Pancreas (tissue), 10 donors: ENCODE data around the gene GULP1. TPM values are rescaled to one million over a fixed set of nuclear protein-coding genes. Genes with fewer than 3 reads are reported as not detected.

Source experiments
- ATAC-seq, 4 donors: fragments of 200-7000 bp; cut with Tn5 transposase; one replicate each; pipeline versions ENCODE4 v1.8.0 to v1.9.1; 2020; ENCODE audit warnings: mild to moderate bottlenecking in 4 of 4, moderate library complexity in 4 of 4
- DNase-seq, 6 donors: peaks; one replicate each; pipeline ENCODE4 v3.0.0-alpha.2; 2020
- FAIRE-seq: peaks from 2 replicates; lab custom pipeline; 2012; peaks lifted over from hg19 to GRCh38; lab: Jason Lieb, UNC
- H3K27ac ChIP-seq, 4 donors: fragments of 200-600 bp; sonication (generic); 1 replicate in 3 of 4; 2 replicates in 1 of 4; pipeline versions ENCODE4 v1.5.0 to v1.8.0; 2020
- H3K27me3 ChIP-seq, 4 donors: fragments of 200-600 bp; one replicate each; pipeline ENCODE4 v1.8.0; 2021
- H3K36me3 ChIP-seq, 3 donors: fragments of 200-600 bp; sonication (generic) in 1 of 3; one replicate each; pipeline versions ENCODE4 v1.5.0 to v1.8.0; 2020 to 2021
- H3K4me1 ChIP-seq, 3 donors: fragments of 200-600 bp; one replicate each; pipeline ENCODE4 v1.8.0; 2021
- H3K4me3 ChIP-seq, 4 donors: fragments of 200-600 bp; sonication (generic) in 2 of 4; one replicate each; pipeline versions ENCODE4 v1.5.0 to v1.8.0; 2020 to 2021
- H3K9me3 ChIP-seq, 4 donors: fragments of 200-600 bp; one replicate each; pipeline ENCODE4 v1.8.0; 2021
- WGBS, 2 donors: extraction: QIAGEN DNeasy Blood & Tissue Kit; methylation state at CpG; one replicate each; pipeline ENCODE4 v1.1.7; 2013; 5-methylcytosine and 5-hydroxymethylcytosine counted together
- intact Hi-C, 3 donors: fragments of 100-400 bp; cut with DNase I; formaldehyde crosslinking; loops; one replicate each; pipeline versions ENCODE4 v1.11.1 to v1.14.2; 2022
- polyA plus RNA-seq, 2 donors: library from polyadenylated mRNA; stranded (reverse); fragments of 200-250 nt; gene quantifications; one replicate each; pipeline ENCODE4 v1.2.3, GENCODE V29; 2013
- total RNA-seq, 6 donors: library from RNA; stranded (reverse); fragmentation: NEBNext Ultra II Directional in 4 of 6; extraction: Animal tissue kit (Norgen Biotek cat#: 25700) in 4 of 6; gene quantifications; one replicate each; pipeline versions ENCODE4 v1.2.1 to v1.2.4, GENCODE V29; 2021 to 2023
- TF ChIP-seq, protein P1 (sequence below), 4 donors: fragments of 200-600 bp; sonication (generic) in 3 of 4; IDR thresholded peaks; one replicate each; pipeline versions ENCODE4 v1.5.0 to v1.8.0; 2021; ENCODE audit warnings: antibody characterized with exemption in 4 of 4
- donor health status: healthy with polysubstance abuse.
- donor health status: DM: no; HTN: no; CAD: no; lungs with moderate emphysema.
- donor health status: DM: no; HTN: no; CAD: no.
- donor health status: control.
- donor health status: control.
- donor health status: Bipolar disorder and iron deficiency.
- donor health status: DM: yes; HTN: yes; CAD: no.
- donor health status: DM: no; HTN: no; CAD: no.
- donor health status: DM: no; HTN: no; CAD: no.
- donor health status: DM: yes; HTN: yes; CAD: no.

The GULP1 gene
- total and polyA plus RNA-seq, 8 donors: 5.4 to 35.7 (median 17.5) TPM

DNA sequence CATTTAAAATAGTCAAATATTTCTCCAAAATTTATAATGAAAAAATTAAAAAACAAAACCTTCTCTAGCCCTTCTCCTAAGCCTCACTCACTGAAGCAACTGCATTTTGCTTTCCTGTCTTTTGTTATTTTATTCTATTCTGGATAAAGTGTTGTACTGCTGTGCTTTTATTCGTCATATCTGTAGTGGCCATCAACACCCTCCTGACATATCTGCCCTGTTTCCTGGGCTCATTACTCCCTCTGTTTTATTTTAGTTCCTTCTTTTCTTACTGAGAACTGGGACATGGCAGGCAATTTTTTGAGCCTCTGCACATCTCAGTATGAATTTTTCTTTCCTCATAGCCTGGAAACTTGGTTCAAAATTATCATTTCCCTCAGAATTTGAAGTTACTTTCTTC lies 224.2 kb downstream of the GULP1 start:
- Histone ChIP-seq H3K4me3 (no peak overlapping the region), H3K4me1 (peaks cover 0 to 10% (median 7%) of the 10 kb centered on the region in 3 donors), H3K36me3 (no peaks in the 10 kb centered on the region), H3K27me3 (no peaks in the 10 kb centered on the region), H3K9me3 (no peaks in the 10 kb centered on the region), H3K27ac (no peak overlapping the region)
- no peak for DNase-seq
- intact Hi-C loops: loop anchor here in 1 of 3 donors (10.0 kb wide), 1 partner anchor 931 kb away; no protein-coding TSS in a partner anchor
- no peak for ATAC-seq
- 68 to 82% methylated on average over 1 of the region's 1 CpG for WGBS, 2 donors
- FAIRE-seq: no peak
- TF ChIP-seq, protein P1, sequence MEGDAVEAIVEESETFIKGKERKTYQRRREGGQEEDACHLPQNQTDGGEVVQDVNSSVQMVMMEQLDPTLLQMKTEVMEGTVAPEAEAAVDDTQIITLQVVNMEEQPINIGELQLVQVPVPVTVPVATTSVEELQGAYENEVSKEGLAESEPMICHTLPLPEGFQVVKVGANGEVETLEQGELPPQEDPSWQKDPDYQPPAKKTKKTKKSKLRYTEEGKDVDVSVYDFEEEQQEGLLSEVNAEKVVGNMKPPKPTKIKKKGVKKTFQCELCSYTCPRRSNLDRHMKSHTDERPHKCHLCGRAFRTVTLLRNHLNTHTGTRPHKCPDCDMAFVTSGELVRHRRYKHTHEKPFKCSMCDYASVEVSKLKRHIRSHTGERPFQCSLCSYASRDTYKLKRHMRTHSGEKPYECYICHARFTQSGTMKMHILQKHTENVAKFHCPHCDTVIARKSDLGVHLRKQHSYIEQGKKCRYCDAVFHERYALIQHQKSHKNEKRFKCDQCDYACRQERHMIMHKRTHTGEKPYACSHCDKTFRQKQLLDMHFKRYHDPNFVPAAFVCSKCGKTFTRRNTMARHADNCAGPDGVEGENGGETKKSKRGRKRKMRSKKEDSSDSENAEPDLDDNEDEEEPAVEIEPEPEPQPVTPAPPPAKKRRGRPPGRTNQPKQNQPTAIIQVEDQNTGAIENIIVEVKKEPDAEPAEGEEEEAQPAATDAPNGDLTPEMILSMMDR (IDR thresholded peaks at IDR 0.05): no peak

DNA sequence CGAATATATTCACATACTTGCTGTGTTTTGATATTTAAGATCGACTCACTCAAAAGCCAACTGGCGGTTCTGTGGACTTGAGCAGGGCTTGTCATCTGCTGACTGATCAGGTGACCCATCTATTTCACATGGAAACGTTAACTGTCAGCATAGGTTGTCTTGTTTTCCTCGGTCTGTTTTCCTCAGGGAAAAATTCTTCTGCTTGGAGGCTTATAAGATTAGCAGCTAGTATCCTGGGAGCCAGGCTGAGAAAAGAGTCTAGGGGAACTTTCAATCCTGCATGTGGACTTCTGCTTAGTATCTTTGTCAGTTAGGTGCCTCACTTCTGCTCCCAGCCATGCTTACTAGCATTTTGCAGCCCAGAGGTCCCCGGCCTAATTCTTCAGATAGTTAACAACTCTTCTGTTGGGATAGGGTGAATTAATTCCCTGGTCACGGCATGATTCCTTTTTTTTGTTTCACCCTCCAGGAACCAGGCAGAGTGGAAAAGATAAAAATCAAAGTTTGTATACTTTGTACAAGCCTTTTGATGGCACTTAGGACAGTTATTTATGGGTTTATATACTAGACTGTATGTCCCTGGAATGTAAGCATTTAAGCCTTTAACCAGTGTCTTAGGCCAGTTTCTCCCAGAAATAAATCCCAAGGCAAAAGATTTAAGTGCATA lies 226.0 kb downstream of the GULP1 start:
- Histone ChIP-seq H3K4me1 (peaks cover 0 to 2% (median 1%) of the 10 kb centered on the region in 3 donors), H3K9me3 (no peaks in the 10 kb centered on the region), H3K27me3 (no peaks in the 10 kb centered on the region), H3K36me3 (no peaks in the 10 kb centered on the region), H3K27ac (no peak overlapping the region), H3K4me3 (no peak overlapping the region)
- intact Hi-C loops: loop anchor here in 1 of 3 donors (10.0 kb wide), 1 partner anchor 933 kb away; no protein-coding TSS in a partner anchor
- FAIRE-seq (no peak), DNase-seq (no peak), ATAC-seq (no peak)
- TF ChIP-seq, protein P1 (IDR thresholded peaks at IDR 0.05): no peak
- WGBS, 2 donors: 88 to 90% methylated on average over 7 of the region's 7 CpGs

DNA sequence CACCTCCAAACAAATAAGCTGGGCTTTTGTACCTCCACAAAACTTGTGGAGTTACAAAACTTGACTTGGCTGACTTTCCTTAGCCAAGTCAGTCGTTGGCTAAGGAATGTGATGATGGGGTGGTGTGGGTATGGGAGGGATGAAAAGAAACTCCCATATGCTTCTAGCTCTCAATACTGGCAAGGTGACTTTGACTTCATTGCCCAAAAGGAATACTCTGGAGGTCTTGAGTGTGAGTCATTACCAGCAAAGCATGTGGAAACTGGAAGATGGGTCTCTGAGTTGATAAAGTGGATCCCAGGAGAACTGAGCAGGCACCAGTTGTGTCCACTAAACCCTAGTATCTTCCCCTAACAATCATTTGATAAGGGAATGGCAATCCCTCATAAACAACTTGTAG lies 226.7 kb downstream of the GULP1 start:
- TF ChIP-seq, protein P1 (IDR thresholded peaks at IDR 0.05): no peak
- Histone ChIP-seq H3K36me3 (no peaks in the 10 kb centered on the region), H3K27ac (no peak overlapping the region), H3K4me1 (no peaks in the 10 kb centered on the region), H3K27me3 (no peaks in the 10 kb centered on the region), H3K4me3 (no peak overlapping the region), H3K9me3 (no peaks in the 10 kb centered on the region)
- 65 to 83% methylated on average over 1 of the region's 1 CpG for WGBS, 2 donors
- intact Hi-C loops: loop anchor here in 1 of 3 donors (10.0 kb wide), 1 partner anchor 934 kb away; no protein-coding TSS in a partner anchor
- no peak for ATAC-seq
- FAIRE-seq: no peak
- no peak for DNase-seq

DNA sequence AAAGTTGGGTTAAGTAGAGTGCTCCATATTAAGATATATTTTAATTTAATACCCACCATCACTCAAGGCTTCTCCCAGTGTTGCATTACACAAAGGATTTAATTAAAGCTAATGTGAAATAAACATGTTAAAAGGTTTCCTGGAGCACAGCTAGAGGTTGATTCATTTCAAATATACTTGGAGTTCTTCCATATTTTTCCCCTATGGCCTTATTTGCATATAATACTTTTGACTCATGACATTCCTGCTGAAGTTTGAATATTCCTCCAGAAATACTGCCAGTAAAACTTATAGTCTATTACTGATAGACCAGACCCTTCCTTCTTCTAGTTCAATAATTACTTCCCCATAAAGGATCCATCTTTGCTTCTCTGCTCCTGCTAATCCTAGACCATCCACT lies 227.5 kb downstream of the GULP1 start:
- no peak overlapping the region for H3K4me3 ChIP-seq
- FAIRE-seq (no peak), ATAC-seq (no peak), DNase-seq (no peak)
- no peaks in the 10 kb centered on the region for H3K27me3 ChIP-seq
- no peaks in the 10 kb centered on the region for H3K9me3 ChIP-seq
- TF ChIP-seq, protein P1 (IDR thresholded peaks at IDR 0.05): no peak
- no peaks in the 10 kb centered on the region for H3K4me1 ChIP-seq
- intact Hi-C loops: loop anchor here in 1 of 3 donors (10.0 kb wide), 1 partner anchor 934 kb away; no protein-coding TSS in a partner anchor
- no peak overlapping the region for H3K27ac ChIP-seq
- no peaks in the 10 kb centered on the region for H3K36me3 ChIP-seq

DNA sequence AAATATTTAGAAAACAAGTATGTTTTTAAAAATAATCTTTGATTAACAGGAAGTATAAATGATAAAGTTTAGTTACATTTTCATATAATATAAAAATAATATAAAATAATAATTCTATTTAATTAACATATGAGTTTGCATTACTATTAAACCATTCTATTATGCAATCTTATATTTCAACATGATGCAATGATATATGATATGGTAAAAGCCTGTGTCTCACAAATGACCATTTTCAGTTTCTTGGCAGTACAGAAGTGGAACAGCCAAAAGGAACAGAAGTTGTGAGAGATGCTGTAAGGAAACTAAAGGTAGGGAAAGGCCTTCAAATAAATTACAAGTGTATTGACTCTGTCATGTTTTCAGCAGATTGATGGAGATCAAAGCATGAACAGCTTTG lies 230.8 kb downstream of the GULP1 start:
- peaks cover 0 to 6% (median 0%) of the 10 kb centered on the region in 3 donors for H3K4me1 ChIP-seq
- no peaks in the 10 kb centered on the region for H3K36me3 ChIP-seq
- intact Hi-C loops: loop anchor here in 1 of 3 donors (10.0 kb wide), 1 partner anchor 892 kb away; no protein-coding TSS in a partner anchor
- FAIRE-seq (peak; percentile 88), DNase-seq (no peak), ATAC-seq (no peak)
- H3K27ac ChIP-seq: no peak overlapping the region
- H3K27me3 ChIP-seq: no peaks in the 10 kb centered on the region
- no peak overlapping the region for H3K4me3 ChIP-seq
- TF ChIP-seq, protein P1 (IDR thresholded peaks at IDR 0.05): no peak
- no peaks in the 10 kb centered on the region for H3K9me3 ChIP-seq
